ENCODE measurements around the gene JAK2. TPM values are rescaled to one million over a fixed set of nuclear protein-coding genes. Genes with fewer than 3 reads are reported as not detected.
"Not testable (repeated sequence)": the region's sequence is repeated elsewhere in the genome, so short reads cannot be mapped to it uniquely, and the experiment has no call there.

JAK2 gene
- polyA plus RNA-seq, 2 donors, result 3.9 to 6.0 TPM

DNA sequence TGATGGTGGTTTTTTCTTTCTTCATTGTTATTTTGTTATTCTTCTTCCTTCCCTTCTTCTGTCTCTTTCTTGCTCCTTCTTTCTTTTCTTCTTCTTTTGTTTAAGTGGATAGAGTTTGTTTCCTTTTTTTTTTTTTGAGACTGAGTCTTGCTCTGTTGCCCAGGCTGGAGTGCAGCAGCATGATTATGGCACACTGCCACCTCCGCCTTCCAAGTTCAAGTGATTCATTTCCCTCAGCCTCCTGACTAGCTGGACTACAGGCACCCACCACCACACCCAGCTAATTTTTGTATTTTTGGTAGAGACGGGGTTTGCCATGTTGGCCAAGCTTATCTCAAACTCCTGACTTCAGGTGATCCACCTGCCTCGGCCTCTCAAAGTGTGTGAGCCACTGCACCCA, 40.3 kb downstream of the JAK2 start:
- Histone ChIP-seq H3K36me3 (ENCODE audit: control insufficient read depth in 2 of 2, insufficient read depth in 2 of 2, low read length in 1 of 2) (peaks cover 0 to 6% of the 10 kb centered on the region in 2 donors), H3K27ac (ENCODE audit: low read depth in 2 of 2, low read length in 1 of 2) (no peak overlapping the region), H3K27me3 (ENCODE audit: control insufficient read depth in 1 of 2, insufficient read depth in 2 of 2, low read length in 2 of 2) (no peaks in the 10 kb centered on the region), H3K4me3 (ENCODE audit: low read depth in 1 of 2, low read length in 2 of 2) (no peak overlapping the region), H3K4me1 (ENCODE audit: control insufficient read depth in 2 of 2, insufficient read depth in 2 of 2, low read length in 1 of 2) (peaks cover 3 to 5% of the 10 kb centered on the region in 2 donors), H3K9me3 (ENCODE audit: control insufficient read depth in 2 of 2, insufficient read depth in 1 of 2, low read depth in 1 of 2, low read length in 1 of 2) (no peaks in the 10 kb centered on the region)
- WGBS, 2 donors, result 92 to 95% methylated on average over 3 of the region's 3 CpGs

DNA sequence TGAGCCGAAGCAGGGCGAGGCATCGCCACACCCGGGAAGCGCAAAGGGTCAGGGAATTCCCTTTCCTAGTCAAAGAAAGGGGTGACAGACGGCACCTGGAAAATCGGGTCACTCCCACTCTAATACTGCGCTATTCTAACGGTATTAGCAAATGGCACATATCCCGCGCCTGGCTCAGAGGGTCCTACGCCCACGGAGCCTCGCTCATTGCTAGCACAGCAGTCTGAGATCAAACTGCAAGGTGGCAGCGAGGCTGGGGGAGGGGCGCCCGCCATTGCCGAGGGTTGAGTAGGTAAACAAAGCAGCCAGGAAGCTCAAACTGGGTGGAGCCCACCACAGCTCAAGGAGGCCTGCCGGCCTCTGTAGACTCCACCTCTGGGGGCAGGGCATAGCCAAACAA, 46.9 kb downstream of the JAK2 start:
- not testable (repeated sequence) for H3K27ac ChIP-seq (ENCODE audit: low read depth in 2 of 2, low read length in 1 of 2); H3K4me3 ChIP-seq (ENCODE audit: low read depth in 1 of 2, low read length in 2 of 2); H3K9me3 ChIP-seq (ENCODE audit: control insufficient read depth in 2 of 2, insufficient read depth in 1 of 2, low read depth in 1 of 2, low read length in 1 of 2); H3K36me3 ChIP-seq (ENCODE audit: control insufficient read depth in 2 of 2, insufficient read depth in 2 of 2, low read length in 1 of 2); H3K27me3 ChIP-seq (ENCODE audit: control insufficient read depth in 1 of 2, insufficient read depth in 2 of 2, low read length in 2 of 2); H3K4me1 ChIP-seq (ENCODE audit: control insufficient read depth in 2 of 2, insufficient read depth in 2 of 2, low read length in 1 of 2)
- WGBS, 2 donors, result 95 to 97% methylated on average over 19 of the region's 19 CpGs

GRCh38 chr9:5040730-5041389, 55.8 kb downstream of the JAK2 start:
- Histone ChIP-seq H3K4me3 (ENCODE audit: low read depth in 1 of 2, low read length in 2 of 2) (no peak overlapping the region), H3K27ac (ENCODE audit: low read depth in 2 of 2, low read length in 1 of 2) (no peak overlapping the region), H3K36me3 (ENCODE audit: control insufficient read depth in 2 of 2, insufficient read depth in 2 of 2, low read length in 1 of 2) (peaks cover 3 to 14% of the 10 kb centered on the region in 2 donors), H3K27me3 (ENCODE audit: control insufficient read depth in 1 of 2, insufficient read depth in 2 of 2, low read length in 2 of 2) (no peaks in the 10 kb centered on the region), H3K9me3 (ENCODE audit: control insufficient read depth in 2 of 2, insufficient read depth in 1 of 2, low read depth in 1 of 2, low read length in 1 of 2) (peaks cover 2 to 13% of the 10 kb centered on the region in 2 donors), H3K4me1 (ENCODE audit: control insufficient read depth in 2 of 2, insufficient read depth in 2 of 2, low read length in 1 of 2) (no peaks in the 10 kb centered on the region)
- WGBS, 2 donors, result 96 to 97% methylated on average over 47 of the region's 47 CpGs

DNA sequence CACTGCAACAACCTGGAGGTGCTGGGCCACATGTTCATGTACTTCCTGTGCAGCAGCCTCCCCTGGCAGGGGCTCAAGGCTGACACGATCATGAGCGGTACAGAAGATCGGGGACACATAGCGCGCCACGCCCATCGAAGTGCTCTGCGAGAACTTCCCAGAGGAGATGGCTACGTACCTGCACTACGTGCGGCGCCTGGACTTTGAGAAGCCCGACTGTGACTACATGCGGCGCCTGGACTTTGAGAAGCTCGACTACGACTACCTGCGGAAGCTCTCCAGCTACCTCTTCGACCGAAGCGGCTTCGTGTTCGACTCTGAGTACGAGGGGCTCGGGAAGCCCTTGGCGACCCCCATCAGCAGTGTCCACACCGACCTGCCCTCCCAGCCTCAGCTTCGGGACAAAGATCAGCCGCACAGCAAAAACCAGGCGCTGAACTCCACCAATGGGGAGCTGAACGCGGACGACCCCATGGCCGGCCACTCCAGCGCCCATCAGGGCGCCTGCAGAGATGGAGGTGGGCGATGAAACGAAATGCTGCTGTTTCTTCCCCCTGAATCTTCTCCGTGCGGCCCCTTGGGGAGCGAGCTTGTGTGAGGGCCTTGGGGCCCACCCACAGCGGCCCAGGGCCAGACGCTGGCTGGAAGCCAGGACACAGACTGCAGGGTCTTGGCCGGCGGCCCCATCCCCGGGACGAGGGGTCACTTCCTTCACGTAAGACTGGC, 56.5 kb downstream of the JAK2 start:
- WGBS, 2 donors, result 97% methylated on average over 46 to 48 of the region's 48 CpGs
- Histone ChIP-seq H3K27ac (ENCODE audit: low read depth in 2 of 2, low read length in 1 of 2) (no peak overlapping the region), H3K36me3 (ENCODE audit: control insufficient read depth in 2 of 2, insufficient read depth in 2 of 2, low read length in 1 of 2) (peaks cover 3 to 14% of the 10 kb centered on the region in 2 donors)

GRCh38 chr9:5042661-5043178, 57.6 kb downstream of the JAK2 start:
- H3K36me3 ChIP-seq (ENCODE audit: control insufficient read depth in 2 of 2, insufficient read depth in 2 of 2, low read length in 1 of 2), result peaks cover 6 to 14% of the 10 kb centered on the region in 2 donors
- no peaks in the 10 kb centered on the region for H3K27me3 ChIP-seq (ENCODE audit: control insufficient read depth in 1 of 2, insufficient read depth in 2 of 2, low read length in 2 of 2)
- H3K4me3 ChIP-seq (ENCODE audit: low read depth in 1 of 2, low read length in 2 of 2), result peak overlapping the region in 1 of 2 donors; percentile 20
- peaks cover 2 to 13% of the 10 kb centered on the region in 2 donors for H3K9me3 ChIP-seq (ENCODE audit: control insufficient read depth in 2 of 2, insufficient read depth in 1 of 2, low read depth in 1 of 2, low read length in 1 of 2)
- WGBS, 2 donors, result 75 to 87% methylated on average over 18 to 30 of the region's 30 CpGs
- H3K27ac ChIP-seq (ENCODE audit: low read depth in 2 of 2, low read length in 1 of 2), result no peak overlapping the region
- no peaks in the 10 kb centered on the region for H3K4me1 ChIP-seq (ENCODE audit: control insufficient read depth in 2 of 2, insufficient read depth in 2 of 2, low read length in 1 of 2)

More for the DNA sequence above, 56.5 kb downstream of the JAK2 start:
- Histone ChIP-seq H3K4me1 (ENCODE audit: control insufficient read depth in 2 of 2, insufficient read depth in 2 of 2, low read length in 1 of 2) (no peaks in the 10 kb centered on the region), H3K4me3 (ENCODE audit: low read depth in 1 of 2, low read length in 2 of 2) (no peak overlapping the region), H3K27me3 (ENCODE audit: control insufficient read depth in 1 of 2, insufficient read depth in 2 of 2, low read length in 2 of 2) (no peaks in the 10 kb centered on the region), H3K9me3 (ENCODE audit: control insufficient read depth in 2 of 2, insufficient read depth in 1 of 2, low read depth in 1 of 2, low read length in 1 of 2) (peaks cover 2 to 13% of the 10 kb centered on the region in 2 donors)

DNA sequence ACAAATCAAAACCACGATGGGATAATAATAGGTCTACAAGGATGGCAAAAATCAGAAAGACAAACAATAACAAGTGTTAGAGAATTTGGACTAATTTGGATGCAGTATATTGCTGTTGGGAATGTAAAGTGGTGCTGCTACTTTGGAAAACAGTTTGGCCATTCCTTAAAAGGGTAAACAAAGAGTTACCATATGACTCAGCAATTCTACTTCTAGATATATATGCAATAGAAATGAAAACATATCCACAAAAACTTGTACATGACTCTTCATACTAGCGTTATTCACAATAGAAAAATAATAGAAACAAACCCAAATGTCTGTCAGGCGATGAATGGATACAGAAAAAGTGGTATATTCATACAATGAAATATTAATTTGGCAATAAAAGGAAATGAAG, 58.3 kb downstream of the JAK2 start:
- peaks cover 2 to 13% of the 10 kb centered on the region in 2 donors for H3K9me3 ChIP-seq (ENCODE audit: control insufficient read depth in 2 of 2, insufficient read depth in 1 of 2, low read depth in 1 of 2, low read length in 1 of 2)
- H3K36me3 ChIP-seq (ENCODE audit: control insufficient read depth in 2 of 2, insufficient read depth in 2 of 2, low read length in 1 of 2), result peaks cover 6 to 14% of the 10 kb centered on the region in 2 donors
- WGBS, 2 donors, result 89 to 93% methylated on average over 3 of the region's 3 CpGs

GRCh38 chr9:5044160-5044559, 59.1 kb downstream of the JAK2 start:
- 77 to 82% methylated on average over 4 of the region's 4 CpGs for WGBS, 2 donors
- H3K27ac ChIP-seq (ENCODE audit: low read depth in 2 of 2, low read length in 1 of 2), result no peak overlapping the region
- no peak overlapping the region for H3K4me3 ChIP-seq (ENCODE audit: low read depth in 1 of 2, low read length in 2 of 2)
- H3K36me3 ChIP-seq (ENCODE audit: control insufficient read depth in 2 of 2, insufficient read depth in 2 of 2, low read length in 1 of 2), result peaks cover 6 to 14% of the 10 kb centered on the region in 2 donors
- no peaks in the 10 kb centered on the region for H3K4me1 ChIP-seq (ENCODE audit: control insufficient read depth in 2 of 2, insufficient read depth in 2 of 2, low read length in 1 of 2)
- H3K27me3 ChIP-seq (ENCODE audit: control insufficient read depth in 1 of 2, insufficient read depth in 2 of 2, low read length in 2 of 2), result no peaks in the 10 kb centered on the region
- peaks cover 2 to 13% of the 10 kb centered on the region in 2 donors for H3K9me3 ChIP-seq (ENCODE audit: control insufficient read depth in 2 of 2, insufficient read depth in 1 of 2, low read depth in 1 of 2, low read length in 1 of 2)

More for the DNA sequence above, 58.3 kb downstream of the JAK2 start:
- Histone ChIP-seq H3K4me3 (ENCODE audit: low read depth in 1 of 2, low read length in 2 of 2) (no peak overlapping the region), H3K4me1 (ENCODE audit: control insufficient read depth in 2 of 2, insufficient read depth in 2 of 2, low read length in 1 of 2) (no peaks in the 10 kb centered on the region), H3K27me3 (ENCODE audit: control insufficient read depth in 1 of 2, insufficient read depth in 2 of 2, low read length in 2 of 2) (no peaks in the 10 kb centered on the region), H3K27ac (ENCODE audit: low read depth in 2 of 2, low read length in 1 of 2) (no peak overlapping the region)

- 83 to 88% methylated on average over 1 of the region's 1 CpG for WGBS, 2 donors
- H3K4me1 ChIP-seq (ENCODE audit: control insufficient read depth in 2 of 2, insufficient read depth in 2 of 2, low read length in 1 of 2), result no peaks in the 10 kb centered on the region
- H3K4me3 ChIP-seq (ENCODE audit: low read depth in 1 of 2, low read length in 2 of 2), result no peak overlapping the region
- H3K27ac ChIP-seq (ENCODE audit: low read depth in 2 of 2, low read length in 1 of 2), result no peak overlapping the region
- no peaks in the 10 kb centered on the region for H3K27me3 ChIP-seq (ENCODE audit: control insufficient read depth in 1 of 2, insufficient read depth in 2 of 2, low read length in 2 of 2)
- H3K9me3 ChIP-seq (ENCODE audit: control insufficient read depth in 2 of 2, insufficient read depth in 1 of 2, low read depth in 1 of 2, low read length in 1 of 2), result no peaks in the 10 kb centered on the region
- no peaks in the 10 kb centered on the region for H3K36me3 ChIP-seq (ENCODE audit: control insufficient read depth in 2 of 2, insufficient read depth in 2 of 2, low read length in 1 of 2)
These were observed 67.8 kb downstream of the JAK2 start for GRCh38 chr9:5052838-5053237.

- Histone ChIP-seq H3K36me3 (ENCODE audit: control insufficient read depth in 2 of 2, insufficient read depth in 2 of 2, low read length in 1 of 2) (peaks cover 0 to 3% of the 10 kb centered on the region in 2 donors), H3K4me3 (ENCODE audit: low read depth in 1 of 2, low read length in 2 of 2) (no peak overlapping the region)
- 49 to 68% methylated on average over 1 of the region's 1 CpG for WGBS, 2 donors
These were observed 77.6 kb downstream of the JAK2 start for GRCh38 chr9:5062631-5063030.

More at GRCh38 chr9:5062631-5063030, 77.6 kb downstream of the JAK2 start:
- H3K27ac ChIP-seq (ENCODE audit: low read depth in 2 of 2, low read length in 1 of 2), result no peak overlapping the region
- no peaks in the 10 kb centered on the region for H3K9me3 ChIP-seq (ENCODE audit: control insufficient read depth in 2 of 2, insufficient read depth in 1 of 2, low read depth in 1 of 2, low read length in 1 of 2)
- H3K27me3 ChIP-seq (ENCODE audit: control insufficient read depth in 1 of 2, insufficient read depth in 2 of 2, low read length in 2 of 2), result no peaks in the 10 kb centered on the region
- H3K4me1 ChIP-seq (ENCODE audit: control insufficient read depth in 2 of 2, insufficient read depth in 2 of 2, low read length in 1 of 2), result no peaks in the 10 kb centered on the region
